Activated B cell treated with CpG ODN at 0.5 μM for 24 hours (primary cell): ENCODE results near the gene NXF2B. TPM values are rescaled to one million over a fixed set of nuclear protein-coding genes. Genes with fewer than 3 reads are reported as not detected.
"Not testable (repeated sequence)": the region's sequence is repeated elsewhere in the genome, so short reads cannot be mapped to it uniquely, and the experiment has no call there.

Source experiments
- ATAC-seq: fragments of 200-7000 bp; cut with Tn5 transposase; one replicate; pipeline ENCODE4 v1.10.0; 2021; ENCODE audit warnings: low read depth, mild to moderate bottlenecking, moderate library complexity
- CTCF ChIA-PET: fragments of 350-600 bp; sonication (Branson Sonifier 250); formaldehyde crosslinking; loops from one replicate; lab custom pipeline; 2021; ENCODE audit warnings: antibody characterized with exemption; lab: Charles Lee
- POLR2A ChIA-PET: fragments of 350-600 bp; sonication (Branson Sonifier 250); formaldehyde crosslinking; loops from one replicate; lab custom pipeline; 2021; ENCODE audit warnings: antibody characterized with exemption; lab: Charles Lee
- DNase-seq: peaks from one replicate; pipeline ENCODE4 v3.0.0; 2022
- H3K27ac Mint-ChIP-seq: one replicate; pipeline ENCODE4 v1.8.0; 2020; ENCODE audit warnings: mixed read lengths
- H3K27me3 Mint-ChIP-seq: one replicate; pipeline ENCODE4 v1.8.0; 2021; ENCODE audit warnings: mixed read lengths
- H3K36me3 Mint-ChIP-seq: one replicate; pipeline ENCODE4 v1.8.0; 2021; ENCODE audit warnings: low read depth, mixed read lengths
- H3K4me1 Mint-ChIP-seq: one replicate; pipeline ENCODE4 v1.8.0; 2021; ENCODE audit warnings: mixed read lengths
- H3K4me3 Mint-ChIP-seq: one replicate; pipeline ENCODE4 v1.8.0; 2020; ENCODE audit warnings: mild to moderate bottlenecking, mixed read lengths
- H3K9me3 Mint-ChIP-seq: one replicate; pipeline ENCODE4 v1.8.0; 2020; ENCODE audit warnings: mixed read lengths
- CTCF ChIP-seq: fragments of 200-600 bp; IDR thresholded peaks from one replicate; pipeline ENCODE4 v1.8.0; 2022; ENCODE audit warnings: antibody characterized with exemption, mild to moderate bottlenecking
- intact Hi-C: fragments of 100-400 bp; cut with micrococcal nuclease; formaldehyde crosslinking; loops from one replicate; pipeline ENCODE4 v1.15.1; 2024
- total RNA-seq: library from RNA; stranded (reverse); gene quantifications from 2 replicates; pipeline ENCODE4 v1.2.3, GENCODE V29; 2022

The NXF2B gene
- not detected in 2 replicates for total RNA-seq

GRCh38 chrX:102439908-102440307, at the start of gene NXF2B:
Gene NXF2B (minus strand): TSS chrX:102440008. CDS start chrX:102380036, 59,972 bp downstream.
- intact Hi-C loops, H3K27me3 Mint-ChIP-seq, DNase-seq, CTCF ChIA-PET, H3K27ac Mint-ChIP-seq, H3K4me1 Mint-ChIP-seq, POLR2A ChIA-PET, H3K4me3 Mint-ChIP-seq, H3K36me3 Mint-ChIP-seq, H3K9me3 Mint-ChIP-seq, ATAC-seq: not testable (repeated sequence)

GRCh38 chrX:102478765-102479164, 39.0 kb upstream of the NXF2B start:
- intact Hi-C loops, POLR2A ChIA-PET, H3K4me1 Mint-ChIP-seq, CTCF ChIA-PET, DNase-seq, ATAC-seq, H3K36me3 Mint-ChIP-seq, H3K27ac Mint-ChIP-seq, H3K9me3 Mint-ChIP-seq, H3K4me3 Mint-ChIP-seq, H3K27me3 Mint-ChIP-seq: not testable (repeated sequence)

GRCh38 chrX:102471762-102472220, 32.0 kb upstream of the NXF2B start, which contains the start of gene TCP11X2:
Gene TCP11X2 (minus strand): TSS chrX:102471812.
- H3K4me1 Mint-ChIP-seq, intact Hi-C loops, ATAC-seq, DNase-seq, H3K9me3 Mint-ChIP-seq, H3K27me3 Mint-ChIP-seq, H3K27ac Mint-ChIP-seq, CTCF ChIA-PET, H3K4me3 Mint-ChIP-seq, H3K36me3 Mint-ChIP-seq, POLR2A ChIA-PET: not testable (repeated sequence)

DNA sequence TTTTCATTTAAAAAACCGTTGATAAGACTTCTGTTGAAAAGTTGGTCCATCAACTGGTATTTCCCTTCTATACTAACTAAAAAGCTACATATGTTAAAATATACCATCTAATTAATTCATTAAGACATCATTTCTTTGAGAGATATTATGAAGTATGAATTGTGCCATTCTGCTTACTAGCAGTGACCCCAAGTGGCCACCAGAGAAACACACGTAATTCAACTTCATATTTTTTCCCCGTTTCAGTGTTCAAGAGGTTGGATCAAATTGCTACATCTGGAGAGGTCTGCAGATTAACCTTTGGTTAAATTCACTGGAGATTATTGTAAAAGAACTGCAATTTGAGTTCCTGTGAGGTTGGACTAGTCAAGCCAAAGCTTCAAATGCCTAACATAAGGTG, 30.4 kb upstream of the NXF2B start:
- H3K4me1 Mint-ChIP-seq, H3K27me3 Mint-ChIP-seq, H3K4me3 Mint-ChIP-seq, ATAC-seq, intact Hi-C loops, CTCF ChIA-PET, DNase-seq, H3K9me3 Mint-ChIP-seq, POLR2A ChIA-PET, H3K27ac Mint-ChIP-seq, H3K36me3 Mint-ChIP-seq: not testable (repeated sequence)

GRCh38 chrX:102458615-102459014, 18.8 kb upstream of the NXF2B start:
- H3K9me3 Mint-ChIP-seq, H3K27me3 Mint-ChIP-seq, H3K4me1 Mint-ChIP-seq, CTCF ChIA-PET, intact Hi-C loops, H3K27ac Mint-ChIP-seq, DNase-seq, ATAC-seq, H3K36me3 Mint-ChIP-seq, H3K4me3 Mint-ChIP-seq, POLR2A ChIA-PET: not testable (repeated sequence)

DNA sequence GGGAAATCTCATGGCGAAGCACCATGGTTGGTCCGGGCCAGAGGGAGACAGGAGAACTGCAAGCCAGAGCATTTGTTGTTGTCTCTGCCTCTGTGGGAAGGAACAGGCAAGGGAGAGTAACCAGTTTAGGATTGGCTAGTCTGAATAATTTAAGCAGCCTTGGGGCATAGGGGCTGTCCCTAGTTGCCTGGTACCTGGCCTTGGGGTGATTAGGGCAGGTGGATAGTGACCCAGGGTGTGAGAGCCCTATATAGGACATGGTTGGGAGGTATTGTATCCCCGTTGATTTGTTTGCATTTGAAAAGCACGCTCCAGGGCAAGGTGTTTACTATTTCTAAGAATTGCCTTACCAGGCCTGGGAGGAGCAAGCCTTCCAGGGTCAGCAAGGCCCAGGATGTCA, 25.3 kb downstream of the NXF2B start:
- H3K4me1 Mint-ChIP-seq, H3K9me3 Mint-ChIP-seq, intact Hi-C loops, POLR2A ChIA-PET, CTCF ChIA-PET, H3K27ac Mint-ChIP-seq, H3K27me3 Mint-ChIP-seq, DNase-seq, H3K36me3 Mint-ChIP-seq, H3K4me3 Mint-ChIP-seq, ATAC-seq: not testable (repeated sequence)

DNA sequence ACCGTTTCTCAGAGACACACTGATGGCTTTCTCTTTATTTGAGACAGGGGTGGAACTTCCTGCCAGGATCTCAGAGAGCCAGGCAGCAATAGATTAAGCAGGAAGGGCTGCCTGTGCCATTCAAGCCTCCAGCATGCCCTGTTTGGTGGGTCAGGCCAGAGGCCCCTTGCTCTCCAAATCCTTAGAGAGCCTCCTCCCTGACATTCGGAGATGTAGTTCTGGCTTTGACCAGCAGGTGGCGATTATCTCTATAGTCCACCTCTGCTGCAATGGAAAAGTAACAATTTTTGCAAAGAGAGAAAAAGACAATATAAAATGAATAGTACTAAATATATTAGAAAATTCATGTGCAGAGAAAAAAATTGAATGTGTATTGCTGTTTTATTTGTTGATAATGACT, 93.9 kb downstream of the NXF2B start:
- H3K9me3 Mint-ChIP-seq, result no peaks in the 10 kb centered on the region
- POLR2A ChIA-PET, result no interaction called here
- H3K4me1 Mint-ChIP-seq, result no peaks in the 10 kb centered on the region
- DNase-seq (peak; percentile 18), ATAC-seq (no peak)
- TF ChIP-seq CTCF, result no peak
- CTCF ChIA-PET, result no interaction called here
- intact Hi-C loops, result no loop called here
- no peaks in the 10 kb centered on the region for H3K27me3 Mint-ChIP-seq
- H3K36me3 Mint-ChIP-seq, result no peaks in the 10 kb centered on the region
- H3K27ac Mint-ChIP-seq, result no peak overlapping the region
- no peak overlapping the region for H3K4me3 Mint-ChIP-seq

DNA sequence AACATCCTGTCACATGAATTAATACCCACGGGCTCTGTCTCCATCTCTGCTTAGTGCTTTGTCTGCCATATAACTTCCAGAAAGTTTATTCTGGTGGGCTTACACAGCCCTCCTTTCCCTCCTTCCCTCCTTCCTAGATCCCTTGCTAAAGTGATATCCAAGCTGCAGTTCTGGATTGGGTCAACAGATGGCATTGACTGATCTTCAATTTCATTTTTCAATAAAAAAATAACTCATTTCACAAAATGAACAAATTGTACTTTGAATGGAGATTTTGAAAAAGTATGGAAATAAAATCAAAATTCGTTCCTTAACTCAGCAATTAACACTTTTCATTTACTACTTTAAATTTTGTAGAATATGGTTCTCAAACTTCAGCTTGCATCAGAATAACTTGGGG, 97.9 kb downstream of the NXF2B start:
- H3K27ac Mint-ChIP-seq, result no peak overlapping the region
- TF ChIP-seq CTCF, result no peak
- no peak for ATAC-seq
- no peak overlapping the region for H3K4me3 Mint-ChIP-seq
- H3K27me3 Mint-ChIP-seq, result no peaks in the 10 kb centered on the region
- ChIA-PET POLR2A (no interaction called here), CTCF (no interaction called here)
- no peaks in the 10 kb centered on the region for H3K9me3 Mint-ChIP-seq
- DNase-seq, result no peak
- H3K4me1 Mint-ChIP-seq, result no peaks in the 10 kb centered on the region
- H3K36me3 Mint-ChIP-seq, result no peaks in the 10 kb centered on the region
- intact Hi-C loops, result no loop called here
